Measurements from ENCODE around the gene SLC8B1.

DNA sequence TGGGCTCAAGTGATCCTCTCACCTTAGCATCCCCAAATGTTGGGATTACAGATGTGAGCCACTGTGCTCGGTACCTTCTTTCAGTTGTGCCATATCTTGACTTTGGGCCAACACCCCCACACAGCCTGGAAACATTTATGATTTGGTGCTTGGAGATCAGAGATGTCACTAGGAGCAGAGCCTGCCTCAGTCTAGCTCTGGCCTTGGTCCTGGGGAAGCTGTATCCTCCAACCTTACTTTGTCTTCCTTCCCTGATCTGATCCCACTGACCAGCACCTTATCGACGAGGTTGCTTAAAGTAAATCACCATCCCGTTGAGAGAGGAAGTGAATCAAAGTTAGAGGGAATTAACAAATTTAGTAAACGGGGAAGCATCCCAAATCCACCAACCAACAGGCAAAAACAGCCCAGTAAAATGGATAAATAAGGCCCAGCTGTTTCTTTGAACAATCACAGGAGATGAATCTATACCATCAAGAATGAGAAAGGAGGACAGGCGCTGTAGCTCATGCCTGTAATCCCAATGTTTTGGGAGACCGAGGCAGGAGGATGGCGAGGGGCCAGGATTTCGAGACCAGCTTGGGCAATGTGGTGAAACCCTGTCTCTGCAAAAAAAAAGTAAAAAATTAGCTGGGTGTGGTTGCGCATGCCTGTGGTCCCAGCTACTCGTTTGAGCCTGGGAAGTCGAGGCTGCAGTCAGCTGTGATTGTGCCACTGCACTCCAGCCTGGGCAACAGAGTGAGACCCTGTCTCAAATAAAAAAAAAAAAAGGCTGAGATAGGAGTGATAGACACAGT, 26.9 kb upstream of the SLC8B1 start:
- TF ChIP-seq, protein P1, sequence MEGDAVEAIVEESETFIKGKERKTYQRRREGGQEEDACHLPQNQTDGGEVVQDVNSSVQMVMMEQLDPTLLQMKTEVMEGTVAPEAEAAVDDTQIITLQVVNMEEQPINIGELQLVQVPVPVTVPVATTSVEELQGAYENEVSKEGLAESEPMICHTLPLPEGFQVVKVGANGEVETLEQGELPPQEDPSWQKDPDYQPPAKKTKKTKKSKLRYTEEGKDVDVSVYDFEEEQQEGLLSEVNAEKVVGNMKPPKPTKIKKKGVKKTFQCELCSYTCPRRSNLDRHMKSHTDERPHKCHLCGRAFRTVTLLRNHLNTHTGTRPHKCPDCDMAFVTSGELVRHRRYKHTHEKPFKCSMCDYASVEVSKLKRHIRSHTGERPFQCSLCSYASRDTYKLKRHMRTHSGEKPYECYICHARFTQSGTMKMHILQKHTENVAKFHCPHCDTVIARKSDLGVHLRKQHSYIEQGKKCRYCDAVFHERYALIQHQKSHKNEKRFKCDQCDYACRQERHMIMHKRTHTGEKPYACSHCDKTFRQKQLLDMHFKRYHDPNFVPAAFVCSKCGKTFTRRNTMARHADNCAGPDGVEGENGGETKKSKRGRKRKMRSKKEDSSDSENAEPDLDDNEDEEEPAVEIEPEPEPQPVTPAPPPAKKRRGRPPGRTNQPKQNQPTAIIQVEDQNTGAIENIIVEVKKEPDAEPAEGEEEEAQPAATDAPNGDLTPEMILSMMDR (IDR thresholded peaks at IDR 0.05 in 2 of 3, conservative IDR thresholded peaks at IDR 0.05 in 1 of 3; ENCODE audit: insufficient read depth in 2 of 3, low read depth in 1 of 3, low read length in 3 of 3) = no peak
- TF ChIP-seq, protein P2, sequence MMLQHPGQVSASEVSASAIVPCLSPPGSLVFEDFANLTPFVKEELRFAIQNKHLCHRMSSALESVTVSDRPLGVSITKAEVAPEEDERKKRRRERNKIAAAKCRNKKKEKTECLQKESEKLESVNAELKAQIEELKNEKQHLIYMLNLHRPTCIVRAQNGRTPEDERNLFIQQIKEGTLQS (IDR thresholded peaks at IDR 0.05) = no peak
- TF ChIP-seq, protein P2 (CRISPR knock-in tag; conservative IDR thresholded peaks at IDR 0.05) = no peak
- TF ChIP-seq, protein P3, sequence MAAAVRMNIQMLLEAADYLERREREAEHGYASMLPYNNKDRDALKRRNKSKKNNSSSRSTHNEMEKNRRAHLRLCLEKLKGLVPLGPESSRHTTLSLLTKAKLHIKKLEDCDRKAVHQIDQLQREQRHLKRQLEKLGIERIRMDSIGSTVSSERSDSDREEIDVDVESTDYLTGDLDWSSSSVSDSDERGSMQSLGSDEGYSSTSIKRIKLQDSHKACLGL (CRISPR knock-in tag; IDR thresholded peaks at IDR 0.05; ENCODE audit: borderline replicate concordance, poor library complexity, severe bottlenecking) = no peak
- TF ChIP-seq NUFIP1 (IDR thresholded peaks at IDR 0.05; ENCODE audit: partially characterized antibody) = no peak
- no peak for TF ChIP-seq SMAD3 (CRISPR knock-in tag; conservative IDR thresholded peaks at IDR 0.05)
- TF ChIP-seq NFE2L1 (tag; IDR thresholded peaks at IDR 0.05; ENCODE audit: borderline replicate concordance, low read depth) = no peak
- TF ChIP-seq, protein P4, sequence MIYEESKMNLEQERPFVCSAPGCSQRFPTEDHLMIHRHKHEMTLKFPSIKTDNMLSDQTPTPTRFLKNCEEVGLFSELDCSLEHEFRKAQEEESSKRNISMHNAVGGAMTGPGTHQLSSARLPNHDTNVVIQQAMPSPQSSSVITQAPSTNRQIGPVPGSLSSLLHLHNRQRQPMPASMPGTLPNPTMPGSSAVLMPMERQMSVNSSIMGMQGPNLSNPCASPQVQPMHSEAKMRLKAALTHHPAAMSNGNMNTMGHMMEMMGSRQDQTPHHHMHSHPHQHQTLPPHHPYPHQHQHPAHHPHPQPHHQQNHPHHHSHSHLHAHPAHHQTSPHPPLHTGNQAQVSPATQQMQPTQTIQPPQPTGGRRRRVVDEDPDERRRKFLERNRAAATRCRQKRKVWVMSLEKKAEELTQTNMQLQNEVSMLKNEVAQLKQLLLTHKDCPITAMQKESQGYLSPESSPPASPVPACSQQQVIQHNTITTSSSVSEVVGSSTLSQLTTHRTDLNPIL (CRISPR knock-in tag; IDR thresholded peaks at IDR 0.05) = no peak
- no peak for TF ChIP-seq PHF8 (IDR thresholded peaks at IDR 0.05; ENCODE audit: borderline replicate concordance, low read length)
- no peak for TF ChIP-seq POLR2G (IDR thresholded peaks at IDR 0.05; ENCODE audit: low read depth, low read length)
- TF ChIP-seq KLF13 (tag; IDR thresholded peaks at IDR 0.05; ENCODE audit: borderline replicate concordance, low read depth) = no peak
- no peak for TF ChIP-seq CHCHD3 (CRISPR knock-in tag; IDR thresholded peaks at IDR 0.05)
- no peak for TF ChIP-seq KDM4B (IDR thresholded peaks at IDR 0.05; ENCODE audit: borderline replicate concordance in 2 of 2, low read depth in 1 of 2)
- TF ChIP-seq ZNF717 (CRISPR knock-in tag; IDR thresholded peaks at IDR 0.05) = no peak
- TF ChIP-seq, protein P5, sequence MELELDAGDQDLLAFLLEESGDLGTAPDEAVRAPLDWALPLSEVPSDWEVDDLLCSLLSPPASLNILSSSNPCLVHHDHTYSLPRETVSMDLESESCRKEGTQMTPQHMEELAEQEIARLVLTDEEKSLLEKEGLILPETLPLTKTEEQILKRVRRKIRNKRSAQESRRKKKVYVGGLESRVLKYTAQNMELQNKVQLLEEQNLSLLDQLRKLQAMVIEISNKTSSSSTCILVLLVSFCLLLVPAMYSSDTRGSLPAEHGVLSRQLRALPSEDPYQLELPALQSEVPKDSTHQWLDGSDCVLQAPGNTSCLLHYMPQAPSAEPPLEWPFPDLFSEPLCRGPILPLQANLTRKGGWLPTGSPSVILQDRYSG (tag; conservative IDR thresholded peaks at IDR 0.05; ENCODE audit: low read depth) = no peak

Measured in K562 (cell line).